Right lobe of liver (tissue), 6 donors: ENCODE data around the gene EXD1. TPM values are rescaled to one million over a fixed set of nuclear protein-coding genes. Genes with fewer than 3 reads are reported as not detected.

Source experiments
- ATAC-seq, 4 donors: fragments of 200-7000 bp; cut with Tn5 transposase; one replicate each; pipeline ENCODE4 v1.9.1; 2020; ENCODE audit warnings: mild to moderate bottlenecking in 4 of 4, moderate library complexity in 4 of 4
- DNase-seq, 3 donors: peaks; one replicate each; pipeline ENCODE4 v3.0.0-alpha.2; 2020
- H3K27ac ChIP-seq, 3 donors: fragments of 200-600 bp; one replicate each; pipeline ENCODE4 v1.8.0; 2022
- H3K27me3 ChIP-seq, 2 donors: fragments of 200-600 bp; one replicate each; pipeline ENCODE4 v1.8.0; 2022
- H3K36me3 ChIP-seq, 4 donors: fragments of 200-600 bp; sonication (generic) in 1 of 4; one replicate each; pipeline versions ENCODE4 v1.5.1 to v1.8.0; 2017 to 2022; ENCODE audit warnings: control low read depth in 1 of 4
- H3K4me1 ChIP-seq, 4 donors: fragments of 200-600 bp; sonication (generic) in 1 of 4; one replicate each; pipeline versions ENCODE4 v1.5.1 to v1.8.0; 2017 to 2022; ENCODE audit warnings: control low read depth in 1 of 4
- H3K4me3 ChIP-seq, 3 donors: fragments of 200-600 bp; one replicate each; pipeline ENCODE4 v1.8.0; 2022
- H3K9me3 ChIP-seq, 4 donors: fragments of 200-600 bp; sonication (generic) in 1 of 4; one replicate each; pipeline versions ENCODE4 v1.5.1 to v1.8.0; 2017 to 2022; ENCODE audit warnings: control low read depth in 1 of 4
- CTCF ChIP-seq, 4 donors: fragments of 200-600 bp in 3 of 4; fragments of 450-650 bp in 1 of 4; IDR thresholded peaks; one replicate each; pipeline versions ENCODE4 v1.5.1 to v1.8.0; 2016 to 2022; ENCODE audit warnings: antibody characterized with exemption in 4 of 4, mild to moderate bottlenecking in 2 of 4
- POLR2A ChIP-seq: fragments of 450-650 bp; IDR thresholded peaks from one replicate; pipeline ENCODE4 v1.6.1; 2017; ENCODE audit warnings: antibody characterized with exemption, mild to moderate bottlenecking
- WGBS: methylation state at CpG from one replicate; pipeline ENCODE4 v1.1.6; 2018; ENCODE audit warnings: low coverage, low lambda C conversion rate; ENCODE audit not compliant: insufficient coverage; ENCODE audit errors: missing lambda C conversion rate; 5-methylcytosine and 5-hydroxymethylcytosine counted together
- intact Hi-C, 2 donors: fragments of 100-400 bp; cut with DNase I; formaldehyde crosslinking; loops; one replicate each; pipeline versions ENCODE4 v1.11.2 to v1.14.1; 2022
- total RNA-seq, 6 experiments: library from RNA; depleted of rRNA in 2 of 6; stranded (reverse); fragments of >200 nt in 2 of 6; fragmentation: NEBNext Ultra II Directional in 3 of 6; extraction: Animal tissue kit (Norgen Biotek cat#: 25700) in 3 of 6; gene quantifications; one replicate each; pipeline versions ENCODE4 v1.1.0 to v1.2.4, GENCODE V29; 2016 to 2023
- donor health status: DM: no; HTN: yes; CAD: no.
- donor health status: DM: no; HTN: no; CAD: no.
- donor health status: DM: no; HTN: no; CAD: no.
- donor health status: DM: no; HTN: yes; CAD: no.
- donor health status: DM: no; HTN: yes; CAD: no.

The EXD1 gene
- total RNA-seq, 6 experiments from 2014 or later, result 0.22 TPM; not detected in 5

GRCh38 chr15:41203395-41203794 lies 27.2 kb downstream of the EXD1 start:
- H3K27ac ChIP-seq, result no peak overlapping the region
- H3K36me3 ChIP-seq, result no peaks in the 10 kb centered on the region
- no peaks in the 10 kb centered on the region for H3K4me1 ChIP-seq
- TF ChIP-seq CTCF (IDR thresholded peaks at IDR 0.05), result no peak
- no peak for TF ChIP-seq POLR2A
- no peaks in the 10 kb centered on the region for H3K27me3 ChIP-seq
- WGBS, result 96% methylated on average over 7 of the region's 7 CpGs
- ATAC-seq, result no peak
- no peaks in the 10 kb centered on the region for H3K9me3 ChIP-seq
- no peak overlapping the region for H3K4me3 ChIP-seq
- intact Hi-C loops, result no loop called here
- no peak for DNase-seq

GRCh38 chr15:41199470-41199869 lies 31.1 kb downstream of the EXD1 start:
- Histone ChIP-seq H3K4me3 (no peak overlapping the region), H3K36me3 (no peaks in the 10 kb centered on the region), H3K27ac (no peak overlapping the region), H3K9me3 (no peaks in the 10 kb centered on the region), H3K4me1 (no peaks in the 10 kb centered on the region), H3K27me3 (no peaks in the 10 kb centered on the region)
- ATAC-seq, result no peak
- no peak for DNase-seq
- TF ChIP-seq POLR2A (no peak), CTCF (IDR thresholded peaks at IDR 0.05) (no peak)
- intact Hi-C loops, result no loop called here

- intact Hi-C loops, result no loop called here
- Histone ChIP-seq H3K36me3 (no peaks in the 10 kb centered on the region), H3K27me3 (no peaks in the 10 kb centered on the region), H3K9me3 (no peaks in the 10 kb centered on the region), H3K27ac (no peak overlapping the region), H3K4me1 (no peaks in the 10 kb centered on the region), H3K4me3 (no peak overlapping the region)
- TF ChIP-seq CTCF (IDR thresholded peaks at IDR 0.05) (no peak), POLR2A (no peak)
- WGBS, result 100% methylated on average over 1 of the region's 1 CpG
- no peak for ATAC-seq
- DNase-seq, result no peak
Observed at GRCh38 chr15:41194444-41194843, 36.1 kb downstream of the EXD1 start.

GRCh38 chr15:41183581-41183980 lies 47.0 kb downstream of the EXD1 start:
- H3K9me3 ChIP-seq, result no peaks in the 10 kb centered on the region
- no peaks in the 10 kb centered on the region for H3K4me1 ChIP-seq
- intact Hi-C loops, result loop anchor here (10.0 kb wide), 1 partner anchor 279 kb away; no protein-coding TSS in a partner anchor
- H3K27ac ChIP-seq, result no peak overlapping the region
- H3K4me3 ChIP-seq, result no peak overlapping the region
- ATAC-seq (no peak), DNase-seq (no peak)
- WGBS, result 37% methylated on average over 2 of the region's 2 CpGs
- no peaks in the 10 kb centered on the region for H3K36me3 ChIP-seq
- H3K27me3 ChIP-seq, result no peaks in the 10 kb centered on the region
- TF ChIP-seq POLR2A (no peak), CTCF (IDR thresholded peaks at IDR 0.05) (no peak)

- Histone ChIP-seq H3K4me1 (no peaks in the 10 kb centered on the region), H3K9me3 (no peaks in the 10 kb centered on the region), H3K4me3 (no peak overlapping the region), H3K27me3 (no peaks in the 10 kb centered on the region), H3K27ac (no peak overlapping the region), H3K36me3 (no peaks in the 10 kb centered on the region)
- TF ChIP-seq CTCF (IDR thresholded peaks at IDR 0.05) (no peak), POLR2A (no peak)
- WGBS, result 73% methylated on average over 3 of the region's 4 CpGs
- no peak for DNase-seq
- no peak for ATAC-seq
- intact Hi-C loops, result loop anchor here (10.0 kb wide), 1 partner anchor 277 kb away; no protein-coding TSS in a partner anchor
Observed at GRCh38 chr15:41182266-41182665, 48.3 kb downstream of the EXD1 start.
